ENCODE results near the gene PPP1R12A. TPM values are rescaled to one million over a fixed set of nuclear protein-coding genes. Genes with fewer than 3 reads are reported as not detected.

PPP1R12A gene
- polyA plus RNA-seq, 4 donors: 69.7 to 94.2 (median 88.2) TPM

DNA sequence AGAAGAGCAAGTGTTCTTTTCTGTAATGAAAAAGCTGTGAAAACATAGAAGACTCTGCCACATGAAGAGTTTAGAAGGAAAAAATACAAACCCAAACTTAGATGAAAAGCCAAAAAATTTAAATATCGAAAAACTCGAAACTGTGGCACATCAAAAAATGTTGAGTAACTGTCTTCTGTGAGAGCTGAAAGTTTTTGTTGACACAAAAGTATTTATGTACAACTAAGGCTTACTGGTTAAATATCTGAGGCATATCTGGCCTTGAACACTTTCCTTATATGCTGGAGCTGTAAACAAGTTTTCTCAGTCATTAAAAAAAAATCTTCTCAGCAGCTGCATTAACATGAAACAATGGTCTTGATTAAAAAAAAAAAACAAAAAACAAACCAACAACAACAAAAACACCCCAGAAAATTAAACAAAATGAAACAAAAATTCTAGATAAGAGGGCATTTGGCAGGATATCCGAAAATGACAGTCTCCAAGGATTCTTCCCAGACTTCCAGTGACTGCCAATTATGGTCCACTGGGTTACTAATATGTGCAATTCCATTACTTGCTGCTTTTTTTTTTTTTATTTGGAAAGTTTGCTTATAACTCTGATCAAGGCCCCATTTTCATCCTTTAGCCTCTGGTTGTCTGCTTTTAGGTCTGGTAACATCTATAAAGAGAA, 159.4 kb downstream of the PPP1R12A start:
- no peak for DNase-seq (ENCODE audit: low read depth in 4 of 4, low spot score in 3 of 4)

- DNase-seq (ENCODE audit: low read depth in 4 of 4, low spot score in 3 of 4): no peak
Measured at GRCh38 chr12:79773896-79774295, 161.0 kb downstream of the PPP1R12A start.

GRCh38 chr12:79769860-79770485, 164.9 kb downstream of the PPP1R12A start:
- DNase-seq (ENCODE audit: low read depth in 4 of 4, low spot score in 3 of 4): no peak

- no peak for DNase-seq (ENCODE audit: low read depth in 4 of 4, low spot score in 3 of 4)
Measured at GRCh38 chr12:79769189-79769859, 165.6 kb downstream of the PPP1R12A start.

GRCh38 chr12:79766705-79767464, 168.0 kb downstream of the PPP1R12A start:
- DNase-seq (ENCODE audit: low read depth in 4 of 4, low spot score in 3 of 4): no peak

DNA sequence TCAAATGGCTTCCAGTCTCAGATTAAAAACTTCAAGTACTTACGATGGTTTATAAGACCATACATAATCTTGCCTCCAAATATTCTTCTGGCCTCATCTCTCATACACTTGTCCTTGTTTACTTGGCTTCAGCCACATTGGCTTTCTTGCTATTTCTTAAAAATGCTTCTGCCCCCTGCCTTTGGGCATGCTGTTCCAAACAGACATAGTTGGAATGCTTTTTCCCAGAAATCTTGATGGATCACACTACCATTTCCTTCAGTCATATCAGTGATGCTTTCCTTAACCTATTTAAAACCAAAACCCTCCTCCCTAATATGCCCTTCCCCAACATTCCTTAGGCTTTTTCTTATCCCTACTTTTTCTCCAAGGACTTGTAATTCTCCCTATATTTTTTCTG, 169.7 kb downstream of the PPP1R12A start:
- no peak for DNase-seq (ENCODE audit: low read depth in 4 of 4, low spot score in 3 of 4)

GRCh38 chr12:79764641-79765040, 170.3 kb downstream of the PPP1R12A start:
- DNase-seq (ENCODE audit: low read depth in 4 of 4, low spot score in 3 of 4): no peak

GRCh38 chr12:79763766-79764452, 171.0 kb downstream of the PPP1R12A start:
- DNase-seq (ENCODE audit: low read depth in 4 of 4, low spot score in 3 of 4): no peak

GRCh38 chr12:79761341-79761740, 173.6 kb downstream of the PPP1R12A start:
- DNase-seq (ENCODE audit: low read depth in 4 of 4, low spot score in 3 of 4): no peak

- no peak for DNase-seq (ENCODE audit: low read depth in 4 of 4, low spot score in 3 of 4)
Measured at GRCh38 chr12:79747274-79747673, 187.6 kb downstream of the PPP1R12A start.

DNA sequence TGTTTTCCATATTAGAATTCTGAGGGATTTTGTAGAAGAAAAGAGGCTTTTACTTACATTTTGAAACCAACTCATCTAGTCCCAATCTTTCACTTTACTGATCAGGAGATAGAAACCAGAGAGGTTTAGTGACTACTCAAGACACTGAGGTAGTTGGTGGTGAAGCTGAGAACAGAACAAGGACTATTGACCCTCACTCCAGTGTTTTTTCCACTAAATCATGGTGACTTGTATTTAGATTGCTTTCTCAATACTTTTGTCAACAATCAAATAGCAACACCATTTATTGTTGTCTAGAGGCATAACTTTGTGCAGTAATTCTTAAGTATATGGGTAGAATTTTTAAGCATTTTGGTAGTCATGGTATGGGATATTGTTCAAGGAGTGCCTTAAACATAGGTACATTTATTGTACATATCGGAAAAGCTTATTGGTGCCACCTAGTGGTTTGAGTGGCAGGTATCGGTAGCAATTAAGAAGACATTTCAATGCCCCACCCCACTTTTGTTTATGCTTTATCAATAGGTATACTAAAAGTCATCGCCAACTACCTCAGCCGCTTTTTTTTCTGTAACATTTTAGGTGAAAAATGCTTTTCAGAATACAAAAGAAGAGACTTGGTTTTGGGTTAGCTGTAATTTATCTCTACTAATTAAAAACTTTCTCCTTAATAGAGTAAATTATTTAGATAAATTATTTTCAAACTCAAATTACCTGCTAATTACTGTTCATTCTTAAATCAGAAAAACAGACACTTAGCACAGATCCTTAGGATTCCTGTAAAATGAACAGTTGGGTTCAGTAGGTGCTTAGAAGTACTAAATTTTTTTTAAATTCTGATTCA, 196.8 kb downstream of the PPP1R12A start:
- peak; percentile 20 to 38 (median 34) for DNase-seq (ENCODE audit: low read depth in 4 of 4, low spot score in 3 of 4)

DNA sequence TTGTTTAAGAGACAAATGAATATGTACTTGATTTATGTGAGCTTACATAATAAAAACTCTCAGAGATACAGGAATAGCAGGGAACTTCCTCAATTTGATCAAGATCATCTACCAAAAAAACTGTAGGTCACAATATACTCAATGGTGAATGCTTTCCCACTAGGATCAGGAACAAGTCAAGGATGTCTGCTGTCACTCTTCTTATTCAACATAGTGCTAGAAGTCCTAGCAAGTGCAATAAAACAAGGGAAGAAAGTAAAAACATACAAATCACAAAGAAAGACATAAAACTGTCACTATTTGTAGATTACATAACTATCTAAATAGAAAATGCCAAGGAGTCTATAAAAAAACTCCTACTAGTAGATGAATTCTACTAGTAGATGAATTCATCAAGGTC, 202.3 kb downstream of the PPP1R12A start:
- no peak for DNase-seq (ENCODE audit: low read depth in 4 of 4, low spot score in 3 of 4)

- no peak for DNase-seq (ENCODE audit: low read depth in 4 of 4, low spot score in 3 of 4)
Measured at GRCh38 chr12:79725987-79726386, 208.9 kb downstream of the PPP1R12A start.

Other genes starting within 250 kb of the PPP1R12A start
- gene PAWR, start 244.1 kb downstream of the PPP1R12A start, polyA plus RNA-seq (ENCODE audit: insufficient read length in 4 of 4): 10 to 100 TPM; 57.6 to 97.5 (median 85.2) TPM
- 1 to 10 TPM in 1 of 4 donors, under 1 TPM in 3; 0.55 to 1.0 (median 0.74) TPM for gene OTOGL, start 164.4 kb upstream of the PPP1R12A start, polyA plus RNA-seq (ENCODE audit: insufficient read length in 4 of 4)